Measurements from ENCODE around the gene DRC7. TPM values are rescaled to one million over a fixed set of nuclear protein-coding genes. Genes with fewer than 3 reads are reported as not detected.
"Not testable (repeated sequence)": the region's sequence is repeated elsewhere in the genome, so short reads cannot be mapped to it uniquely, and the experiment has no call there.

DRC7 gene
- total RNA-seq, 1 donor from 2014 or later = not detected

DNA sequence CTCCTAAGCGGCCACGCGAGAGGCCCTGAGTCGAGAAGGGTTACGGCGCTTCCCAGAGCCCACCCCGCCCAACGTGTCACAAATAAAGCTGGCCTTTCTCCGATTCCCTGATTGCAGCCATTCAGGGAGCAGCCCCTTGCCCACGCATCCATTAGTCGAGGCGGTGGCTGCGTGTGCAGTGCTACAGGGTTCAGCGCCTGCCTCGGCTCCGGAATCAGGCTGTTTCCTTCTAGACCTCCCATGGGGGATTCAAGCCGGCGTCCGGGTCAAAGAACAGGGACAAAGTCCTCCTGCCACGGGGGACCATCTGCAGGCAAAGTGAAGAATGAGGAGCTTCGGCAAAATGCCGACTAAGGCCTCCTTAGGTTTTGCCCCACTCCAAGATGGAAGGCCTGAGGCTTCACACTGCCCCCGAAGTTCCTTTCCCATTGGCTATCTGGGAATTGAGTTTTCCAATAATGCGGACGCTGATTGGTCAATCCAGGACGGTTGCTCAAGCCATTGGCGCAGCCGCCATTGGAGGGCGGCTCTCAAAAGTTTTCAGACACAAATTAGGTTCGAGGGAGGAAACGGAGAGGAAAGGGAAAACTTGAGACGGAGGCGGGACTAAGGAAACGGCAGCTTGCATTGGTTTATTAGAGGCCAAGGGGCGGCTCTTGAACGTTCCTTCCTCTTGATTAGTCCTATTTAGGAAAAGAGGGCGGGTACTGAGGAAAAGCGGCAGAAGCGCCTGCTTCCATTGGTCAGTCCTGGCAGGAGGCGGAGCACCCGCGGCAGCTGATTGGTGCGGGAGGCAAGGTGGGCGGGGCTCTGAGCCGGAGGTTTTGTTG lies 40.5 kb downstream of the DRC7 start:
- peak; percentile 100 for DNase-seq (ENCODE audit: low read depth)

- no peak for DNase-seq (ENCODE audit: low read depth)
Measured at GRCh38 chr16:57735755-57736418, 41.3 kb downstream of the DRC7 start, which contains the start of gene KATNB1. Gene KATNB1 (plus strand): TSS chr16:57735770. CDS start chr16:57737244, 1,474 bp downstream.

DNA sequence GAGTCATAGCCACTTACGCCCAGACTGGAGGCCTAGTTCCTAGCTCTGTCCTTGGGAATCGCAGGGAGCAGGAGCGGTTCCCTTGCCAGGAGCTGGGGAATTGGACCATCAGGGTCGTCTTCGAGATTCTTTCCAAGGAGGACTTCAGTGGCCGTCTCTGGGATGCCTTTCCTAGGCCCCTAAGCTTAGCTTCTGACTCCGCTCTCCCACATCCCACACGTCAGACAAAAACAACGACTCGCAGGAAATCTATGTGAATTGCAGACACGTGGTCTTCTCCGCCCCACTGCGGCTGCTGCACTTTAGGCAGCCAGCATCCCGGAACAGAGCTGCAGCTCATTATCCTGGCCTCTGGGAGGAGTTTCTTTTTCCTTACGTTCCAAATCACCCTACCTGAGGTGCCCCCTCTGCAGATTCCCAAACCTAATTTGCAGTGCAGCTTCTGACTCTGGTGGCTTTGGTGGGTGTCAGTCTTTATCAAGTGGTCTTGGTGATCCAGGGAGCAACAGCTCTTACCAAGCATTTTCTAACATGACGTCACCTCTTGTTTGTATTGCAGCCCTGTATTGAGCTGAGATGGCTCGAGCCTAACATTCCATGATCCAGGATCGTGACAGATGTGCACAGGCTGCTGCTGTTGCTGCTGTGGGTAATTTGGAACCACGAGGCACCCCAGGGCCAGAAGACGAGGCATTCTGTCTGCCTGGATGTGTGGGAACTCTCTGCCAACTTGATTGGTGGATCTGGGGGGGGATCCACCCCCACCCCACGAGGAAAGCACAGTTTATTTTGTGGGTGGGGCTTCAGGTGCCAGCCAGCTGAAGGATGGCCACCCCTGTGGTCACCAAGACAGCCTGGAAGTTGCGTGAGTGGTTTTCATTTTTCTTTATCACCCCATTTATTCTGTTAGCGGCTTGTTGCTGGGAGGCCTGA lies 42.1 kb downstream of the DRC7 start:
- DNase-seq (ENCODE audit: low read depth) = peak; percentile 63

DNA sequence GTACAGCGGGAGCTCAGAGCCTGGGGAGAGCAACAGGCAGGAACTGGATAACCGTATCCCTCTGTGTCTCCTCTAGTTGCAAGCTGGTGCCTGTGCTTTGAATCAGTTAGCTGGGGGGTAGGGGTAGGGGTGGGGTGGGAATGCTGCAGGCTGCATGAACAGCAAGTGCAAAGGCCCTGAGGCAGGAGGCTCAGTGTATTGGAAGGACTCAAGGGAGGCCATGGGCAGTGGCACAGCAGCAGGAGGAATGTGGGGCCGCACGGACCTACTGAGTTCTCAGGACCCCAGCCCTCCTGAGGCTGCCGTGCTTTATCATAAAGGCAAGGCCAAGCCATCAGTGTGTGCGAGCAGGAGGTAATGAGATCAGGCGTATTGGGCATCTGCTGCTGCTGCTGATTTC lies 44.2 kb downstream of the DRC7 start:
- no peak for DNase-seq (ENCODE audit: low read depth)

- DNase-seq (ENCODE audit: low read depth) = no peak
Measured at GRCh38 chr16:57739756-57740422, 45.3 kb downstream of the DRC7 start.

DNA sequence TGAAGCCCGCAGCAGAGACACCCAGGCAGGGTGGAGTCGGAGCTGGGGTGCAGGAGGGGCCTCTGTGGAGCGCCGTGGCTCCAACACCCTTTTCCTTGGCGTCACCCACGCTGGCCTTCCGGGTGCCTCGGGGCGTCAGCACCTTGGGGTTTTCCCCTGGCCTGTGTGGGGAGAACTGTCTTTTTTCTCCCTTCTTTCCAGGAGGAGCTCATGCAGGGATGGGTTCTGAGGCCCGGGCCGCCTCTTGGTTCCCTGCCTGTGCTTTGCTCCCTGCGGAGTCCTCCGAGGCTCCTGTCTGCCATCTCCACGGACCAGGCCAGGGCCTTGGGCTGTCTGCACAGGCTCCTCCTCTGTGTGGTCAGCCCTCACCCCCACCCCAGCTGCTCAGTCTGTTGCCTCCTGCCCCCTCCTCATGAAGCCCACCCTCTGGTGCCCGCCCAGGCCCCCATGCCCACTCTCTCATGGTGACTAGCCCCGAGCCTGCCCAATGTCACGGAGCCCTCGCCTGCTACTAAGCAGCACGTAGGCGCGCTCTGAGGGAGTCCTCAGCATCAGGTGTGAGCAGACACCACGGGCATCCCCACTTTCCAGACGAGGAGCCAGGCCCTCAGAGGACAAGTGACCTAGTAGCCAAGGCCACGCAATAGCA lies 45.9 kb downstream of the DRC7 start:
- DNase-seq (ENCODE audit: low read depth) = no peak

GRCh38 chr16:57741660-57742191 lies 47.1 kb downstream of the DRC7 start:
- DNase-seq (ENCODE audit: low read depth) = peak; percentile 95

GRCh38 chr16:57742543-57742942 lies 47.9 kb downstream of the DRC7 start:
- DNase-seq (ENCODE audit: low read depth) = peak; percentile 67

GRCh38 chr16:57743458-57743857 lies 48.9 kb downstream of the DRC7 start:
- DNase-seq (ENCODE audit: low read depth) = peak; percentile 62

DNA sequence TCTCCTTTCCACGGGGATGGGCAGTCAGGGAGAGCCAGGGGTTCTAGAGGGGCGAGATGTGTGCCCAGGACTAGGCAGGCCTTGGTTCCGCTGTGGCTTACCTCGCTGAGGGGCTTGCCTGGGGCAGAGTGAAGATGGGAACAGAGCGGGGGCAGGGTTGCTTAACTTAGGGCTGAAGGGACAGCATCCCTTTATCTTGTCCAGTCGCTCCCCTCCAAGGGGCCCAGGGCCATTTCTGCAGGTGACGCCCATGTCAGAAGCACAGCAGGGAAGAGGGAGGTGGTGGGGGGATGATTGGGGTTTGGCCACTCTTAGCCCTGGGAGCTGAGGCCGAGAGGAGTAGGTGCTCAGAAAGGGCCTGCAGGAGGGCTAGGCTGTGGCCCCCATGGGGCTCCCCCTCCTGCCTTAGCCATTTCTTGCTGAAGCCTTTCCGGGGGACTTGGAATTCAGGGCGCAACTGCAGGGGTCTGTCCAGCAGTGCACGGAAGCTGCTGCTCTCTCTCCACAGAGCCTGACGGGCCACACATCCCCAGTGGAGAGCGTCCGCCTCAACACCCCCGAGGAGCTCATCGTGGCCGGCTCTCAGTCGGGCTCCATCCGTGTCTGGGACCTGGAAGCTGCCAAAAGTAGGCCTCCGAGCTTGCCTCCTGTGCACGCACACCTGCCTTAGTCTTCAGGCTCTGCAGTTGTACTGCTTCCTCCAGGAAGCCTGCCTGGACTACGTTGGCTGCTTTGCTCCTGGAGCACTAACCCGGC lies 49.5 kb downstream of the DRC7 start:
- DNase-seq (ENCODE audit: low read depth) = no peak

DNA sequence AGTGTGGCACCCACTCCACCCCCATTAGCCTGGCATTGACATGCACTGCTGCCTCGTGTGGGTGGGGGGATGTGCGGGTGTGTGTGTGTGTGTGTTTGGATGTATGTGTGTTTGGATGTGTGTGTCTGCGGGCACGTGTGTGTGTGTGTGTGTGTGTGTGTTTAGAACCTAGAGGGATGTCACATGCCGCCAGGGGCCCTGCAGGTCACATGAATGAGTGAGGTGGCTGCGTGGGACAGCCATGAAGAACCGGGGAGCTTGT lies 50.0 kb downstream of the DRC7 start:
- DNase-seq (ENCODE audit: low read depth) = no peak

GRCh38 chr16:57745768-57746167 lies 51.2 kb downstream of the DRC7 start:
- no peak for DNase-seq (ENCODE audit: low read depth)

- not testable (repeated sequence) for DNase-seq (ENCODE audit: low read depth)
Measured at GRCh38 chr16:57746316-57746715, 51.7 kb downstream of the DRC7 start.

DNA sequence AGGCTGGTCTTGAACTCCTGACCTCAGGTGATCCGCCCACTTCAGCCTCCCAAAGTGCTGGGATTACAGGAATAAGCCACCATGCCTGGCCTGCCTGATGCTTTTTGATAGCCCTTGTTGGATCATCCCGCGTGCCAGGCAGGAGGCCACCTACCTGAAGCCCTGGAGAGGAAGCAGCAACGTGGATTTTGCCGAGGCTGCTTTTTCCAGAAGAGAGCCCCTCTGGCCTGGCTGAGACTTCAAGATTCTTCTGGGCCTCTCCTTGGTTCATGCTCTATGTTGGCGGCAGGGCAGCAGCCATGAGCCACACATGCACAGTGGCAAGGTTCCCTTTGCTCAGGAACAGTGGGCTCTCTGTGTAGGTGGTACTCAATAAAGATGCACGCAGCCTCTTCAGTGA lies 52.5 kb downstream of the DRC7 start:
- DNase-seq (ENCODE audit: low read depth) = no peak

DNA sequence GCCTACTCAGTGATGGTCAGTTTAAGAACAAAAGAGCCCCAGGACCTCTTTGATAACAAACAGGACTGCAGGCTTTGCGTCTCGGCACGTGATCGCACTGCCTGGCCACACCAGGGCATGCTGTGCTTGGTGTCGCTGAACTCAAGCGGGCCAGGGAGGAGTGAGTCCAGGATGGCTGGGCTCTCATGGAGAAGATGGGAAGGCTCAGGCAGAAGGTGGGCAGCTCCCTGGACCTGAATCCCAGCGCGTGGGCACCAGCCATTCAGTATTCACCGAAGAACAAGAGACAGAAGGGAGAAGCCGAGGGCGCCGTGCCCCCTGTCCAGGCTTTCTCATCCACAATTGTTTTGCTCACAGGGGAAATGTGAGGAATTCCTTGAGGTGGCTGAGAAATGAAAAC lies 52.9 kb downstream of the DRC7 start:
- DNase-seq (ENCODE audit: low read depth) = no peak

DNA sequence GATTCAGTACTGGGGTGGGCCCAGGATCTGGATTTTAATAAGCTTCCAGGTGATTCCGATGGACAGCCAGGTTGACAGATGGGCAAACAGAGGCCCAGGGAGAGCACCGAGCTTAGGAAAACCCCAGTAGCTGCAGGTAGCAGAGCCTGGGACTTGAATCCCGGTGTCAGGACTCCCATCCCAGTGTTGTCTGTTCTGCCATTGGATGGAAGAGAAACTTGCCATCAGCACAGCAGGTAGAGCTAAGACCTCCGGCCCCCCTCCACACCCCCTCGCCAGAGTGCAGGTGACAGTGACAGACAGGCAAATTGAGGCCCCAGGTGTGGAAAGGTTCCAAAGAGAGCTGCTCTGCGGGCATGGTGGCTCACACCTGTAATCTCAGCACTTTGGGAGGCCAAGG lies 53.4 kb downstream of the DRC7 start:
- DNase-seq (ENCODE audit: low read depth) = no peak

DNA sequence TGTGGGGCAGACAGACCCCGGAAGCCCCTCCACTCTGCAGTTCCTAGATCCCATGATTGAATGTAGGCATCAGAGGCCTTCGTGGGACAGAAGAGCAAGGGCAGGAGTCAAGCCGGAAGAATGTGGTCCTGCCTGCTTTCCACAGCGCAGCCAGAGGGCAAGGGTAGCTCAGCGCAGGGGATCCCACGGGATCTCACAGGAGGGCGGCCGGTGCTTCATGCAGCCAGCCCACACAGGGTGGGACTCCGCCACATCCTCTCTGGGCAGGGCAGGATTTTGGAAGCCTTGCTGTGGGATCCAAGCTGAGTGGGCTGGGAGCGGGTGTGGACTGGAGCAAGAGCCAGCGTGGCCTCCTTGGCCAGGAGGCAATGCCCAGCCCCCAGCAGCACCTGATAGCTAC lies 54.0 kb downstream of the DRC7 start:
- no peak for DNase-seq (ENCODE audit: low read depth)

DNA sequence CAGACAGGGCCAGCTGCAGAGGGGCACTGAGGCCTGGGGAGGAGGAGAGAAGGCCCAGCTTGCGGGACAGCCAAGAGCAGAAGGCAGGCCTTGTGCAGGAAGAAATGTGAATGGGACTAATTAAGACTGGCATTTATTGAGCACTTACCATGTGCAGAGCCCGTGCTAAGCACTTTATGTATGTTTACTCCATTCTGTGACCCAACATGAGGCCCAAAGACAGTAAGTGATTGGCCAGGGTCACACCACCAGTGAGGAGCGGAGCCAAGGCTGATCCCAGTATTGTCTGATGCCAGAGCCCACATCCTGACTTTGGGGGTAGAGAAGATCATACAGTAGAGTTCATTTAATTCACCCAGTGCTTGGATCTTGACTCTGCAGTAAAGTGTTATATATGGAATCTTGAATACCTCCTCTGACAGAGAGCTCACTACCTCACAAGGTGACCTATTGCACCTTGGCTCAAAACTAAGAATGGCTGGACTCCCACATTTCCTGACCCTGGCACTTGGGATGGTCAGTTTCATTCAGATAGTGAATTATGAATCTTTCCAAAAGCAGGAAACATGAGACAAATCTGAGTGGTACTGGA lies 54.6 kb downstream of the DRC7 start:
- DNase-seq (ENCODE audit: low read depth) = no peak

DNA sequence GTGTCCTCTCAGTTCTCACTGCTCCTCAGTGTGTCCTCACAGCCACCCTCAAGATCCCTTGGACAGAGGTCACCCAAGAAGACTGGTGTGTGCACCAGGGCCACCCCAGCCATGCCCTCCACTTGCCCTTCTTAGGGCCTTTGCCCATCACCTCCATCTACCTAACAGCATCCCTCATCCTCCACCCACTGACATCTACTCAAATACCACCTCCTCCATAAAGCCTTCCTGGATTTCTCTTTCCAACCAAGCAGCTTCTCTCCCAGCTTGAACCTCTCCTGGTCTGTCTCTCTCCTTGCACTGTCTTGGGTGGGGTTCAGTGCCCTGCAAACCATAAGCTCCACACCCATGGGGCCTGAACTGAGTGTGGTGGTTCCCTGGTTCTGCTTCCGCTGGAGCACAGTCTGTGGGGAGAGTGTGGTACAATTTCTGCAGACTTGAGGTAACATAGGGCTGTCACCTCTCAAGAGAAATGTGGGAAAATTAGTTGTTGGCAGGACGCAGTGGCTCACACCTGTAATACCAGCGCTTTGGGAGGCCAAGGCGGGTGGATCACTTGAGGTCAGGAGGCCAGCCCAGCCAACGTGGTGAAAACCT lies 55.3 kb downstream of the DRC7 start:
- DNase-seq (ENCODE audit: low read depth) = no peak

Measured in myocyte (in vitro differentiated cells).